ENCODE data around the gene NAA16. TPM values are rescaled to one million over a fixed set of nuclear protein-coding genes. Genes with fewer than 3 reads are reported as not detected.

Gene NAA16
- total and polyA plus RNA-seq, 9 of the 15 experiments (the other 6 are each of a cell fraction or from before 2014, with no cell fraction given): 3.7 to 18.2 (median 12.0) TPM

DNA sequence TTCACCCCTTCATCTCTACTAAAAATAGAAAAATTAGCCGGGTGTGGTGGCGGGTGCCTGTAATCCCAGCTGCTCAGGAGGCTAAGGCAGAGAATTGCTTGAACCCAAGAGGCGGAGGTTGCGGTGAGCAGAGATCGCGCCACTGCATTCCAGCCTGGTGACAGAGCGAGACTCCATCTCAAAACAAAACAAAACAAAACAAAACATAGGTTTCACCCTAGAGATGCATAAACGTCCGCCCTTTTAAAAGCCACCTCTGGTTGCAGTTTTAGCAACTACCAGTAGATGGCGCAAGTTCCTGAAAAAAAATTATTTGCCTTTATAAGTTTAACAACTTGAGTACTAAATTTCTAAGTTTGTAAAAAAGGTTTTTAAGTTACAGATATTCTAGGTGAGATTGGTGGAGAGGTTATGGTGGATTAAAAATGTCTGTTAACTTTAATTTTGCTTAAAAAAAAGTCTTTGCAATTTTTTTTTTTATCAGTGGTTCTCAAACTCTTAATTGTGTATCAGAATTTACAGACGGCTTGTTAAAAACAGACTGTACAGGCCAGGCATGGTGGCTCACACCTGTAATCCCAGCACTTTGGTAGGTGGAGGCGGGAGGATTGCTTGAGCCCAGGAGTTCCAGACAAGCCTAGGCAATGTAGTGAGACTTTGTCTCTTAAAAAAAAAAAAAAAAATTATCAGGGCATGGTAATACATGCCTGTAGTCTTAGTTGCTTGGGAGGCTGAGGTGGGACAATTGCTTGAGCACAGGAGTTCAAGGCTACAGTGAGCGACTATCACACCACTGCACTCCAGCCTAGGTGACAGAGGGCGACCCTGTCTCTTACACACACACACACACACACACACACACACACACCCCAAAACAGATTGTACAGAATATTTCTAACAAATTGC lies 42.1 kb downstream of the NAA16 start (continued):
- TF ChIP-seq, protein P1, sequence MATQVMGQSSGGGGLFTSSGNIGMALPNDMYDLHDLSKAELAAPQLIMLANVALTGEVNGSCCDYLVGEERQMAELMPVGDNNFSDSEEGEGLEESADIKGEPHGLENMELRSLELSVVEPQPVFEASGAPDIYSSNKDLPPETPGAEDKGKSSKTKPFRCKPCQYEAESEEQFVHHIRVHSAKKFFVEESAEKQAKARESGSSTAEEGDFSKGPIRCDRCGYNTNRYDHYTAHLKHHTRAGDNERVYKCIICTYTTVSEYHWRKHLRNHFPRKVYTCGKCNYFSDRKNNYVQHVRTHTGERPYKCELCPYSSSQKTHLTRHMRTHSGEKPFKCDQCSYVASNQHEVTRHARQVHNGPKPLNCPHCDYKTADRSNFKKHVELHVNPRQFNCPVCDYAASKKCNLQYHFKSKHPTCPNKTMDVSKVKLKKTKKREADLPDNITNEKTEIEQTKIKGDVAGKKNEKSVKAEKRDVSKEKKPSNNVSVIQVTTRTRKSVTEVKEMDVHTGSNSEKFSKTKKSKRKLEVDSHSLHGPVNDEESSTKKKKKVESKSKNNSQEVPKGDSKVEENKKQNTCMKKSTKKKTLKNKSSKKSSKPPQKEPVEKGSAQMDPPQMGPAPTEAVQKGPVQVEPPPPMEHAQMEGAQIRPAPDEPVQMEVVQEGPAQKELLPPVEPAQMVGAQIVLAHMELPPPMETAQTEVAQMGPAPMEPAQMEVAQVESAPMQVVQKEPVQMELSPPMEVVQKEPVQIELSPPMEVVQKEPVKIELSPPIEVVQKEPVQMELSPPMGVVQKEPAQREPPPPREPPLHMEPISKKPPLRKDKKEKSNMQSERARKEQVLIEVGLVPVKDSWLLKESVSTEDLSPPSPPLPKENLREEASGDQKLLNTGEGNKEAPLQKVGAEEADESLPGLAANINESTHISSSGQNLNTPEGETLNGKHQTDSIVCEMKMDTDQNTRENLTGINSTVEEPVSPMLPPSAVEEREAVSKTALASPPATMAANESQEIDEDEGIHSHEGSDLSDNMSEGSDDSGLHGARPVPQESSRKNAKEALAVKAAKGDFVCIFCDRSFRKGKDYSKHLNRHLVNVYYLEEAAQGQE (IDR thresholded peaks at IDR 0.05; ENCODE audit: borderline replicate concordance): peak; percentile 23; the same call in 1 of the 2 replicates
- TF ChIP-seq, protein P1 (CRISPR knock-in tag; IDR thresholded peaks at IDR 0.05; ENCODE audit: low read depth): no peak
- no peak for TF ChIP-seq STAT5A (IDR thresholded peaks at IDR 0.05; ENCODE audit: borderline replicate concordance, low read length)
- TF ChIP-seq ZNF57 (CRISPR knock-in tag; IDR thresholded peaks at IDR 0.05): no peak
- TF ChIP-seq, protein P2, sequence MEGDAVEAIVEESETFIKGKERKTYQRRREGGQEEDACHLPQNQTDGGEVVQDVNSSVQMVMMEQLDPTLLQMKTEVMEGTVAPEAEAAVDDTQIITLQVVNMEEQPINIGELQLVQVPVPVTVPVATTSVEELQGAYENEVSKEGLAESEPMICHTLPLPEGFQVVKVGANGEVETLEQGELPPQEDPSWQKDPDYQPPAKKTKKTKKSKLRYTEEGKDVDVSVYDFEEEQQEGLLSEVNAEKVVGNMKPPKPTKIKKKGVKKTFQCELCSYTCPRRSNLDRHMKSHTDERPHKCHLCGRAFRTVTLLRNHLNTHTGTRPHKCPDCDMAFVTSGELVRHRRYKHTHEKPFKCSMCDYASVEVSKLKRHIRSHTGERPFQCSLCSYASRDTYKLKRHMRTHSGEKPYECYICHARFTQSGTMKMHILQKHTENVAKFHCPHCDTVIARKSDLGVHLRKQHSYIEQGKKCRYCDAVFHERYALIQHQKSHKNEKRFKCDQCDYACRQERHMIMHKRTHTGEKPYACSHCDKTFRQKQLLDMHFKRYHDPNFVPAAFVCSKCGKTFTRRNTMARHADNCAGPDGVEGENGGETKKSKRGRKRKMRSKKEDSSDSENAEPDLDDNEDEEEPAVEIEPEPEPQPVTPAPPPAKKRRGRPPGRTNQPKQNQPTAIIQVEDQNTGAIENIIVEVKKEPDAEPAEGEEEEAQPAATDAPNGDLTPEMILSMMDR (IDR thresholded peaks at IDR 0.05 in 2 of 3, conservative IDR thresholded peaks at IDR 0.05 in 1 of 3; ENCODE audit: insufficient read depth in 2 of 3, low read depth in 1 of 3, low read length in 3 of 3): peak; percentile 50 to 68 (median 53); a peak in 4 of 6 replicates
- no peak for TF ChIP-seq WHSC1 (IDR thresholded peaks at IDR 0.05; ENCODE audit: low read length)
- no peak for TF ChIP-seq SRSF3 (IDR thresholded peaks at IDR 0.05; ENCODE audit: insufficient read depth, low read length)
- TF ChIP-seq RAD21 (CRISPR knock-in tag; conservative IDR thresholded peaks at IDR 0.05 in 1 of 2, IDR thresholded peaks at IDR 0.05 in 1 of 2): peak in 1 of 2 experiments; percentile 36; a peak in 3 of 4 replicates
- no peak for TF ChIP-seq THRAP3 (IDR thresholded peaks at IDR 0.05; ENCODE audit: borderline replicate concordance)
- TF ChIP-seq SNRNP70 (optimal IDR thresholded peaks at IDR 0.05; ENCODE audit: low read depth, low read length): no peak
- TF ChIP-seq ZFP1 (CRISPR knock-in tag; IDR thresholded peaks at IDR 0.05): no peak
- TF ChIP-seq MAFG (tag; conservative IDR thresholded peaks at IDR 0.05): no peak
- TF ChIP-seq, protein P3, sequence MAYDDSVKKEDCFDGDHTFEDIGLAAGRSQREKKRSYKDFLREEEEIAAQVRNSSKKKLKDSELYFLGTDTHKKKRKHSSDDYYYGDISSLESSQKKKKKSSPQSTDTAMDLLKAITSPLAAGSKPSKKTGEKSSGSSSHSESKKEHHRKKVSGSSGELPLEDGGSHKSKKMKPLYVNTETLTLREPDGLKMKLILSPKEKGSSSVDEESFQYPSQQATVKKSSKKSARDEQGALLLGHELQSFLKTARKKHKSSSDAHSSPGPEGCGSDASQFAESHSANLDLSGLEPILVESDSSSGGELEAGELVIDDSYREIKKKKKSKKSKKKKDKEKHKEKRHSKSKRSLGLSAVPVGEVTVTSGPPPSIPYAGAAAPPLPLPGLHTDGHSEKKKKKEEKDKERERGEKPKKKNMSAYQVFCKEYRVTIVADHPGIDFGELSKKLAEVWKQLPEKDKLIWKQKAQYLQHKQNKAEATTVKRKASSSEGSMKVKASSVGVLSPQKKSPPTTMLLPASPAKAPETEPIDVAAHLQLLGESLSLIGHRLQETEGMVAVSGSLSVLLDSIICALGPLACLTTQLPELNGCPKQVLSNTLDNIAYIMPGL (CRISPR knock-in tag; IDR thresholded peaks at IDR 0.05): no peak
- no peak for TF ChIP-seq IFI16 (CRISPR knock-in tag; IDR thresholded peaks at IDR 0.05)
- no peak for TF ChIP-seq SLC30A9 (CRISPR knock-in tag; IDR thresholded peaks at IDR 0.05)
